ENCODE measurements around the gene BCL2A1.

GRCh38 chr15:79923515-79924169 lies 47.4 kb downstream of the BCL2A1 start:
- TF ChIP-seq CTCF (IDR thresholded peaks at IDR 0.05 in 2 of 3, conservative IDR thresholded peaks at IDR 0.05 in 1 of 3; ENCODE audit: control insufficient read depth in 2 of 3, extremely low read depth in 1 of 3, insufficient read depth in 1 of 3, low read depth in 3 of 3, low read length in 3 of 3) (no peak), PBX3 (IDR thresholded peaks at IDR 0.05; ENCODE audit: insufficient replicate concordance, low read depth, low read length) (no peak), USF2 (IDR thresholded peaks at IDR 0.05; ENCODE audit: borderline replicate concordance, low read depth, low read length) (no peak), POLR2AphosphoS5 (IDR thresholded peaks at IDR 0.05; ENCODE audit: low read length) (peak; percentile 97), EGR1 (IDR thresholded peaks at IDR 0.05; ENCODE audit: borderline replicate concordance in 1 of 2, low read depth in 2 of 2, low read length in 2 of 2) (peak in 1 of 2 experiments; percentile 32; a peak in 1 of 3 replicates), USF1 (IDR thresholded peaks at IDR 0.05; ENCODE audit: borderline replicate concordance, extremely low read length, insufficient read depth, low read depth, low read length) (no peak), PRDM15 (CRISPR knock-in tag; IDR thresholded peaks at IDR 0.05) (no peak), HDAC6 (IDR thresholded peaks at IDR 0.05; ENCODE audit: unreplicated experiment) (no peak)

Data from GM12878 (cell line).